Measurements from ENCODE around the gene SLC22A31. TPM values are rescaled to one million over a fixed set of nuclear protein-coding genes. Genes with fewer than 3 reads are reported as not detected.

The SLC22A31 gene
- total RNA-seq, 1 donor from 2014 or later: not detected

GRCh38 chr16:89159066-89159849 lies 41.1 kb downstream of the SLC22A31 start:
- Histone ChIP-seq H3K27me3 (ENCODE audit: control insufficient read depth in 3 of 3, insufficient read depth in 3 of 3, low read length in 3 of 3) (peaks cover 35 to 42% (median 37%) of the 10 kb centered on the region in 3 donors), H3K4me1 (ENCODE audit: control insufficient read depth in 3 of 3, insufficient read depth in 3 of 3, low read length in 3 of 3) (peaks cover 21 to 31% (median 24%) of the 10 kb centered on the region in 3 donors), H3K9me3 (ENCODE audit: control insufficient read depth in 3 of 3, low read length in 3 of 3) (no peaks in the 10 kb centered on the region), H3K36me3 (ENCODE audit: control insufficient read depth in 3 of 3, insufficient read depth in 3 of 3, low read length in 3 of 3) (no peaks in the 10 kb centered on the region), H3K9ac (ENCODE audit: low read depth in 1 of 3, low read length in 3 of 3) (no peak overlapping the region), H3K27ac (ENCODE audit: low read depth, low read length) (no peak overlapping the region), H3K4me3 (ENCODE audit: low read length in 3 of 3) (no peak overlapping the region)

GRCh38 chr16:89157778-89158177 lies 42.6 kb downstream of the SLC22A31 start:
- Histone ChIP-seq H3K27me3 (ENCODE audit: control insufficient read depth in 3 of 3, insufficient read depth in 3 of 3, low read length in 3 of 3) (peaks cover 30 to 35% (median 35%) of the 10 kb centered on the region in 3 donors), H3K4me3 (ENCODE audit: low read length in 3 of 3) (no peak overlapping the region), H3K9ac (ENCODE audit: low read depth in 1 of 3, low read length in 3 of 3) (no peak overlapping the region), H3K4me1 (ENCODE audit: control insufficient read depth in 3 of 3, insufficient read depth in 3 of 3, low read length in 3 of 3) (peaks cover 21 to 31% (median 24%) of the 10 kb centered on the region in 3 donors), H3K9me3 (ENCODE audit: control insufficient read depth in 3 of 3, low read length in 3 of 3) (no peaks in the 10 kb centered on the region), H3K27ac (ENCODE audit: low read depth, low read length) (no peak overlapping the region), H3K36me3 (ENCODE audit: control insufficient read depth in 3 of 3, insufficient read depth in 3 of 3, low read length in 3 of 3) (no peaks in the 10 kb centered on the region)

- Histone ChIP-seq H3K36me3 (ENCODE audit: control insufficient read depth in 3 of 3, insufficient read depth in 3 of 3, low read length in 3 of 3) (peaks cover under 1 to 2% (median 2%) of the 10 kb centered on the region in 3 donors), H3K9me3 (ENCODE audit: control insufficient read depth in 3 of 3, low read length in 3 of 3) (no peaks in the 10 kb centered on the region), H3K27me3 (ENCODE audit: control insufficient read depth in 3 of 3, insufficient read depth in 3 of 3, low read length in 3 of 3) (peaks cover 22 to 30% (median 27%) of the 10 kb centered on the region in 3 donors), H3K4me3 (ENCODE audit: low read length in 3 of 3) (no peak overlapping the region), H3K27ac (ENCODE audit: low read depth, low read length) (no peak overlapping the region), H3K9ac (ENCODE audit: low read depth in 1 of 3, low read length in 3 of 3) (peak overlapping the region in 1 of 3 donors; percentile 45), H3K4me1 (ENCODE audit: control insufficient read depth in 3 of 3, insufficient read depth in 3 of 3, low read length in 3 of 3) (peaks cover 21 to 31% (median 24%) of the 10 kb centered on the region in 3 donors)
These were observed 43.3 kb downstream of the SLC22A31 start for GRCh38 chr16:89156740-89157645.

GRCh38 chr16:89155851-89156739 lies 44.2 kb downstream of the SLC22A31 start:
- Histone ChIP-seq H3K27me3 (ENCODE audit: control insufficient read depth in 3 of 3, insufficient read depth in 3 of 3, low read length in 3 of 3) (peaks cover 14 to 21% (median 18%) of the 10 kb centered on the region in 3 donors), H3K4me1 (ENCODE audit: control insufficient read depth in 3 of 3, insufficient read depth in 3 of 3, low read length in 3 of 3) (peaks cover 21 to 31% (median 24%) of the 10 kb centered on the region in 3 donors), H3K9ac (ENCODE audit: low read depth in 1 of 3, low read length in 3 of 3) (peak overlapping the region in 1 of 3 donors; percentile 45), H3K9me3 (ENCODE audit: control insufficient read depth in 3 of 3, low read length in 3 of 3) (no peaks in the 10 kb centered on the region), H3K27ac (ENCODE audit: low read depth, low read length) (no peak overlapping the region), H3K4me3 (ENCODE audit: low read length in 3 of 3) (no peak overlapping the region), H3K36me3 (ENCODE audit: control insufficient read depth in 3 of 3, insufficient read depth in 3 of 3, low read length in 3 of 3) (peaks cover 2 to 8% (median 5%) of the 10 kb centered on the region in 3 donors)

- peaks cover 21 to 31% (median 24%) of the 10 kb centered on the region in 3 donors for H3K4me1 ChIP-seq (ENCODE audit: control insufficient read depth in 3 of 3, insufficient read depth in 3 of 3, low read length in 3 of 3)
- peaks cover 6 to 17% (median 6%) of the 10 kb centered on the region in 3 donors for H3K36me3 ChIP-seq (ENCODE audit: control insufficient read depth in 3 of 3, insufficient read depth in 3 of 3, low read length in 3 of 3)
- no peaks in the 10 kb centered on the region for H3K9me3 ChIP-seq (ENCODE audit: control insufficient read depth in 3 of 3, low read length in 3 of 3)
- no peak overlapping the region for H3K4me3 ChIP-seq (ENCODE audit: low read length in 3 of 3)
- no peak overlapping the region for H3K9ac ChIP-seq (ENCODE audit: low read depth in 1 of 3, low read length in 3 of 3)
- H3K27me3 ChIP-seq (ENCODE audit: control insufficient read depth in 3 of 3, insufficient read depth in 3 of 3, low read length in 3 of 3): peaks cover 5 to 17% (median 13%) of the 10 kb centered on the region in 3 donors
- H3K27ac ChIP-seq (ENCODE audit: low read depth, low read length): no peak overlapping the region
These were observed 45.1 kb downstream of the SLC22A31 start for GRCh38 chr16:89155184-89155679.

GRCh38 chr16:89154390-89155183 lies 45.8 kb downstream of the SLC22A31 start:
- no peak overlapping the region for H3K9ac ChIP-seq (ENCODE audit: low read depth in 1 of 3, low read length in 3 of 3)
- H3K9me3 ChIP-seq (ENCODE audit: control insufficient read depth in 3 of 3, low read length in 3 of 3): peaks cover 0 to 4% (median 0%) of the 10 kb centered on the region in 3 donors
- H3K27me3 ChIP-seq (ENCODE audit: control insufficient read depth in 3 of 3, insufficient read depth in 3 of 3, low read length in 3 of 3): peaks cover under 1 to 14% (median 8%) of the 10 kb centered on the region in 3 donors
- H3K4me3 ChIP-seq (ENCODE audit: low read length in 3 of 3): no peak overlapping the region
- no peak overlapping the region for H3K27ac ChIP-seq (ENCODE audit: low read depth, low read length)
- H3K36me3 ChIP-seq (ENCODE audit: control insufficient read depth in 3 of 3, insufficient read depth in 3 of 3, low read length in 3 of 3): peaks cover 8 to 22% (median 10%) of the 10 kb centered on the region in 3 donors
- H3K4me1 ChIP-seq (ENCODE audit: control insufficient read depth in 3 of 3, insufficient read depth in 3 of 3, low read length in 3 of 3): peaks cover 21 to 31% (median 24%) of the 10 kb centered on the region in 3 donors

GRCh38 chr16:89153848-89154271 lies 46.5 kb downstream of the SLC22A31 start:
- no peak overlapping the region for H3K27ac ChIP-seq (ENCODE audit: low read depth, low read length)
- H3K4me3 ChIP-seq (ENCODE audit: low read length in 3 of 3): no peak overlapping the region
- peaks cover 21 to 31% (median 24%) of the 10 kb centered on the region in 3 donors for H3K4me1 ChIP-seq (ENCODE audit: control insufficient read depth in 3 of 3, insufficient read depth in 3 of 3, low read length in 3 of 3)

GRCh38 chr16:89152831-89153700 lies 47.3 kb downstream of the SLC22A31 start:
- Histone ChIP-seq H3K27ac (ENCODE audit: low read depth, low read length) (no peak overlapping the region), H3K9ac (ENCODE audit: low read depth in 1 of 3, low read length in 3 of 3) (no peak overlapping the region), H3K36me3 (ENCODE audit: control insufficient read depth in 3 of 3, insufficient read depth in 3 of 3, low read length in 3 of 3) (peaks cover 13 to 34% (median 15%) of the 10 kb centered on the region in 3 donors)

More at GRCh38 chr16:89153848-89154271, 46.5 kb downstream of the SLC22A31 start:
- Histone ChIP-seq H3K27me3 (ENCODE audit: control insufficient read depth in 3 of 3, insufficient read depth in 3 of 3, low read length in 3 of 3) (peaks cover 0 to 10% (median 6%) of the 10 kb centered on the region in 3 donors), H3K9me3 (ENCODE audit: control insufficient read depth in 3 of 3, low read length in 3 of 3) (peaks cover 0 to 4% (median 4%) of the 10 kb centered on the region in 3 donors), H3K9ac (ENCODE audit: low read depth in 1 of 3, low read length in 3 of 3) (no peak overlapping the region), H3K36me3 (ENCODE audit: control insufficient read depth in 3 of 3, insufficient read depth in 3 of 3, low read length in 3 of 3) (peaks cover 13 to 28% (median 15%) of the 10 kb centered on the region in 3 donors)

More at GRCh38 chr16:89152831-89153700, 47.3 kb downstream of the SLC22A31 start:
- H3K4me3 ChIP-seq (ENCODE audit: low read length in 3 of 3): no peak overlapping the region
- H3K27me3 ChIP-seq (ENCODE audit: control insufficient read depth in 3 of 3, insufficient read depth in 3 of 3, low read length in 3 of 3): peaks cover 0 to 10% (median 6%) of the 10 kb centered on the region in 3 donors
- peaks cover 21 to 31% (median 24%) of the 10 kb centered on the region in 3 donors for H3K4me1 ChIP-seq (ENCODE audit: control insufficient read depth in 3 of 3, insufficient read depth in 3 of 3, low read length in 3 of 3)
- peaks cover 0 to 4% (median 4%) of the 10 kb centered on the region in 3 donors for H3K9me3 ChIP-seq (ENCODE audit: control insufficient read depth in 3 of 3, low read length in 3 of 3)

Data from skeletal muscle tissue (tissue), 4 donors.